GM10266 (cell line): ENCODE measurements around the gene PARL.

Source experiments
- DNase-seq: peaks from one replicate; pipeline ENCODE4 v3.0.0; 2012; ENCODE audit errors: extremely low spot score
- CTCF ChIP-seq: IDR thresholded peaks from 2 replicates; pipeline ENCODE4 v1.5.1; 2012; ENCODE audit warnings: mild to moderate bottlenecking, low read depth; ENCODE audit not compliant: control insufficient read depth, insufficient read depth; ENCODE audit errors: missing control alignments

PARL gene

DNA sequence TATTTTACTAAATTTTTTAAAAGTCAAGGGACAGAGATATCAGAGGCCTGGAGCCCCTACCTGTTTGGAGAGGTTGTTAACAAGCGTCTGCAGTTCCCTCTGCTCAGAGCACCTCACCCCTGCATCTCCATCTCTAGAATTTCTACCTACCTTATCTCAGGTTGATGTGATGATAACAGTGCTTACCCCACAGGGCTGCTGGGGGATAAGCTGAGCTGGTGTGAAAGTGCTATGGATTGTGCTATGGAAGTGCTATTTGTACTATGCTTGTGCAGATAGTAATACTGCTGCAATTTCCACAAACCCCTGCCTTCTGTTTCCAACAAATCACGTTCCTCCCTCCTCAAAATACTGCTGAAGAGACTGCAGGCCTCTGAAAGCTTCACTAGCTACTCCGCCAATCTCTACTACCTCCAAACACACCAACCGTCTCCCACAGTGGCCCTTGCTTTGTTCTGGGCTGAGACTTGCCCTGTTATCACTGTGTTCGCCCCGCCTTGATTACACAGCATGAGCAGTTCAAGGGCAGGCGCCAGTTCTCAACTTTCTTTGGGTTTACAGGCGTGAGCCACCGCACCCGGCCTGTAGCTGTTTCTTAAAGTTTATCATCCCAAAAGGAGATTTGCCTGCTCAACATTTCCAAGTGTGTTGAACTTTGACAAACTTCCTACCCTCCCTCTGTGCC, 28.4 kb upstream of the PARL start:
- no peak for DNase-seq
- no peak for TF ChIP-seq CTCF

- no peak for TF ChIP-seq CTCF
- no peak for DNase-seq
Measured at GRCh38 chr3:183911763-183912506, 27.3 kb upstream of the PARL start.

GRCh38 chr3:183911087-183911486, 26.4 kb upstream of the PARL start:
- no peak for DNase-seq
- TF ChIP-seq CTCF = no peak

DNA sequence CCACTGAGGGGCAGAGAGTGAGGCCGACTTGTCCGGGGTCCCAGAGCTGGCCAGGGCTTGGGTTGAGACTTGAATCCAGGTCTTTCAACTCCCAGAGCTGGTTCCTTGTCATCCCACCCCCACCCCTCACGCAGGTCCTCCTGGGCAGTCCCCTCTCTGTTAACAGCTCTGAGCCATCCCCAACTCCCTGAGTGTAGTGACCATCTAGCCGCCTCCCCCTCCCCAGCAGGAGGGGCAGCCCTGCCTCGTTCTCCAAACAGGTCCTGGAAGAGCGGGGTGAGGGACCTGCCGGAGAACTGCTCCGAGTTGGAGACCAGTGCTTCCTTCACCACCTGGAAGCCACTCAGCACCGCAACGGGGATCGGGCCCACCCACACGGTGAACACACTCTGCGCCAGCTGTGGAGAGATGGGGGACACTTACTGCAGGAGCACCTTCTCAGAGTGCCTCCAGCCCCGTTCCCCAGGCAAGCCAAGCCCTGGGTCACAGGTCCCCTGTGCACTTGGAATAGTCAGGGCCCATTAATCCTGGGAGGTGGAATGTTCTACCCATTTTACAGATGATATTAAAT, 24.4 kb upstream of the PARL start:
- DNase-seq = no peak
- no peak for TF ChIP-seq CTCF

- no peak for TF ChIP-seq CTCF
- DNase-seq = no peak
Measured at GRCh38 chr3:183907911-183908331, 23.2 kb upstream of the PARL start.

- TF ChIP-seq CTCF = no peak
- no peak for DNase-seq
Measured at GRCh38 chr3:183907176-183907575, 22.5 kb upstream of the PARL start.

DNA sequence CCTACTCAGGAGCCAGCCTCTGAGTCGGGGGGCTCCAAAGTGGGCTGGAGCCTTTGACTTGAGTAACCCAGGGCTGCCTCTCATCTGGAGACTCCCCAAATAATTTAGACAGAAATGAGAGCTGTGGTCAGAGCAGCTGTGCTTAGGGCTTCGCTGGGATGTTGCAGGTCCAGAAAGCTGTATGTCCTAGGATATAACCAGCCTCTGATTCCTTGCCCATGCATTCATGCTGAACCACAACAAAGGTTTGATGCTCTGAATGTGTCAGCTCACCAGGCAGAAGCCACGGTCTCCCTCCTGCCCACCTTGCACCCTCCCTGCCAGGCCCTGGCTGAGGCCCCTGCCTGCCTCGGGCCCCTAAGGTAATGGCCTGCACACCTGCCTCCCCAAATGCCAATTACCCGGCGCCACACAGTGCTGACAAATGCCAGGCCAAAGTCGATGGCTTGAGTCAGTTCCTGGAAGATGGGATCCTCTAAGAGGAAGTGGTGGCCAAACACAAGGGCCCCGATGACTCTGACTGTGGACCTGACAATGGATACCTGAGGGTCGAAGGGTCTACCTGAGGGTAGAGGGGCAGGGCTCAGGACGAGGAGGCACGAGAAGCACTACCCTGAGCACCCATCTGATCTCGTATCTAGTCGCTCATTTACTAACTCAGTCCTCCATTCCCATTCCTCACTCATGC, 21.7 kb upstream of the PARL start:
- no peak for DNase-seq

More for the DNA sequence above, 21.7 kb upstream of the PARL start:
- TF ChIP-seq CTCF = no peak
